ENCODE results near the gene SMYD3. TPM values are rescaled to one million over a fixed set of nuclear protein-coding genes. Genes with fewer than 3 reads are reported as not detected.

The SMYD3 gene
- total RNA-seq, 3 donors from 2014 or later (not counting 1 experiment from before 2014, with no cell fraction given) = 43.6 to 48.0 (median 46.1) TPM

DNA sequence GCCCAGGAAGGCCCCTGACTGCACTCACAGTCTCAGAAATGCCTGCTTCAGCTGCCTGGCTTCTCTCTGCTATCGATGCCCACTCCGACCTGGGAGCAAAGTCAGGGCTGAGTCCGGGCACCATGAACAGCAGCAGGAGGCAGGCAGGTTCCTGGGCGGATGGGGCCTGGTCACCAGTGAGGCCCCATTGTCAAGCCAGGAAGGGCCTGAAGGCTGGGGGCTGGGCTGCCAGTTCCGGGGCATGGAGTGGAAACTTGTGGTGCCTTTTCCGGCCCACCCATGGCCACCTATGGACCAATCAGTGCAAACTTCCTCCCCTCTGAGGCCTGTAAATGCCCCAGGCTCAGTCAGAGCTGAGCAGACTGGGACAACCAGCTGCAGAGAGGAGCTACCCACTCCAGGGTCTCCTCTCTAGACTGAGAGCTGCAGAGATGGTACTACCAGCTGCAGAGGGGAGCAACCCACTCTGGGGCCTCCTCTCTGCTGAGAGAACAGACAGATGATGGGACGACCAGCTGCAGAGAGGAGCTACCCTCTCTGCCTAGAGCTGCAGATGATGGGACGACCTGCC lies 286.5 kb downstream of the SMYD3 start:
- no peaks in the 10 kb centered on the region for H3K9me3 Mint-ChIP-seq
- no peaks in the 10 kb centered on the region for H3K27me3 ChIP-seq (ENCODE audit: control insufficient read depth, insufficient read depth, low read length)
- no peaks in the 10 kb centered on the region for H3K4me1 ChIP-seq (ENCODE audit: control insufficient read depth, insufficient read depth, low read length)
- H3K4me3 ChIP-seq (ENCODE audit: low read length) = no peak overlapping the region
- no peak overlapping the region for H3K4me3 Mint-ChIP-seq
- DNase-seq = no peak
- H3K9me3 ChIP-seq (ENCODE audit: control insufficient read depth, insufficient read depth, low read length) = peaks cover 3% of the 10 kb centered on the region
- H3K27ac ChIP-seq (ENCODE audit: low read length) = no peak overlapping the region
- peaks cover 11 to 13% of the 10 kb centered on the region in 2 donors for H3K4me1 Mint-ChIP-seq
- H3K27me3 Mint-ChIP-seq (ENCODE audit: low read depth in 2 of 2) = no peaks in the 10 kb centered on the region
- no peaks in the 10 kb centered on the region for H3K36me3 ChIP-seq (ENCODE audit: control insufficient read depth, insufficient read depth, low read length)
- no peaks in the 10 kb centered on the region for H3K36me3 Mint-ChIP-seq
- TF ChIP-seq, protein P1, sequence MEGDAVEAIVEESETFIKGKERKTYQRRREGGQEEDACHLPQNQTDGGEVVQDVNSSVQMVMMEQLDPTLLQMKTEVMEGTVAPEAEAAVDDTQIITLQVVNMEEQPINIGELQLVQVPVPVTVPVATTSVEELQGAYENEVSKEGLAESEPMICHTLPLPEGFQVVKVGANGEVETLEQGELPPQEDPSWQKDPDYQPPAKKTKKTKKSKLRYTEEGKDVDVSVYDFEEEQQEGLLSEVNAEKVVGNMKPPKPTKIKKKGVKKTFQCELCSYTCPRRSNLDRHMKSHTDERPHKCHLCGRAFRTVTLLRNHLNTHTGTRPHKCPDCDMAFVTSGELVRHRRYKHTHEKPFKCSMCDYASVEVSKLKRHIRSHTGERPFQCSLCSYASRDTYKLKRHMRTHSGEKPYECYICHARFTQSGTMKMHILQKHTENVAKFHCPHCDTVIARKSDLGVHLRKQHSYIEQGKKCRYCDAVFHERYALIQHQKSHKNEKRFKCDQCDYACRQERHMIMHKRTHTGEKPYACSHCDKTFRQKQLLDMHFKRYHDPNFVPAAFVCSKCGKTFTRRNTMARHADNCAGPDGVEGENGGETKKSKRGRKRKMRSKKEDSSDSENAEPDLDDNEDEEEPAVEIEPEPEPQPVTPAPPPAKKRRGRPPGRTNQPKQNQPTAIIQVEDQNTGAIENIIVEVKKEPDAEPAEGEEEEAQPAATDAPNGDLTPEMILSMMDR (IDR thresholded peaks at IDR 0.05) = no peak
- no peak overlapping the region for H3K27ac Mint-ChIP-seq
- intact Hi-C loops (cut with micrococcal nuclease) = no loop called here
- 95% methylated on average over 8 of the region's 8 CpGs for WGBS (ENCODE audit: insufficient coverage)
- no peak for ATAC-seq

DNA sequence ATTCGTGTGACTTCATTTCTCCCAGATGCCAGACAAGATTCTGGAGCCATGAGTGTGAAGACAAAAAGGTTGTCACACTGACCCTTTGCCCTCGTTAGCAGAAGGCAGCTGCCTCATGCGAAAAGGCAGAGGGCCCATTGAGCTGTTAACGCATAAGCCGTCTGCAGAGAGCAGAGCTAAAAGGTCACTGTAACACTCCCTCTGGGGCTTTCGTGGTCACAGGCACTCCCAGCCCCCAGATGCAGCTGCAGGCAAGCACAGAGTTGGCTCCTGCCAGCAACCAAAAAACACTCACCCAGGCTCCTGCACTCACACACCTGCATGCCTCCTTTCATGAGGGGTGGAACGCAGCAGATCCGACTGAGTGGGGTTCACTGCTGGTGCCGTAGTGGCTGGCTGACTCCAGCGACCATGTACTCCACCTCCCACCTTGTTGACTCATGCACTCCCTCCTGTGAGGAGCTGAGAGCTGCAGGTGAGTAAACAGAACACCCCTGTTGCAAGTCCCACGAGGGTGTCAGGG lies 287.5 kb downstream of the SMYD3 start:
- Mint-ChIP-seq H3K27me3 (ENCODE audit: low read depth in 2 of 2) (no peaks in the 10 kb centered on the region), H3K4me1 (peaks cover 21 to 23% of the 10 kb centered on the region in 2 donors), H3K36me3 (no peaks in the 10 kb centered on the region), H3K9me3 (no peaks in the 10 kb centered on the region), H3K27ac (no peak overlapping the region), H3K4me3 (no peak overlapping the region)
- intact Hi-C loops (cut with micrococcal nuclease) = no loop called here
- no peak overlapping the region for H3K4me3 ChIP-seq (ENCODE audit: low read length)
- TF ChIP-seq, protein P1 (IDR thresholded peaks at IDR 0.05) = no peak
- 92% methylated on average over 11 of the region's 11 CpGs for WGBS (ENCODE audit: insufficient coverage)
- H3K9me3 ChIP-seq (ENCODE audit: control insufficient read depth, insufficient read depth, low read length) = peaks cover 3% of the 10 kb centered on the region
- ATAC-seq (no peak), DNase-seq (no peak)
- no peaks in the 10 kb centered on the region for H3K36me3 ChIP-seq (ENCODE audit: control insufficient read depth, insufficient read depth, low read length)
- H3K27ac ChIP-seq (ENCODE audit: low read length) = no peak overlapping the region
- no peaks in the 10 kb centered on the region for H3K27me3 ChIP-seq (ENCODE audit: control insufficient read depth, insufficient read depth, low read length)
- no peaks in the 10 kb centered on the region for H3K4me1 ChIP-seq (ENCODE audit: control insufficient read depth, insufficient read depth, low read length)

DNA sequence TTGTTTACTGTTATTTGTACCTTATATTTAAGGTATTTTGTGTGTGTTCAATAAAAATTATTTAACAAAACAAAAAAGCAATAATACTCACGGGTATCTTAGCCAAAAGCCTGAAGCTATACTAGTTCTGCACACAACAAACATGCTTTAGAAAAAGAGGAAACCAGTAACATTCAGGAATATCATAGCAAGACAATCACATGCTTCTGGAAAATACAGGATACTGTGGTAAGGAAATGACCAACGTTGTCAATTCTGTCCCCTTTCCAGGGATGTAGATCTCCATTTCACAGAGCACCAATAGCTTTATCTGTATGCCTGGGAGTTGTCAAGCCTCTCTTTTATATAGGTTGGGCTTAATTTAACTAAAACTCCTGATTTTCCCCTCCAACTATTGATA lies 288.4 kb downstream of the SMYD3 start:
- no peaks in the 10 kb centered on the region for H3K27me3 Mint-ChIP-seq (ENCODE audit: low read depth in 2 of 2)
- ATAC-seq = no peak
- H3K4me3 Mint-ChIP-seq = no peak overlapping the region
- H3K36me3 Mint-ChIP-seq = no peaks in the 10 kb centered on the region
- Histone ChIP-seq H3K4me3 (ENCODE audit: low read length) (no peak overlapping the region), H3K27me3 (ENCODE audit: control insufficient read depth, insufficient read depth, low read length) (no peaks in the 10 kb centered on the region), H3K9me3 (ENCODE audit: control insufficient read depth, insufficient read depth, low read length) (peaks cover 3% of the 10 kb centered on the region), H3K27ac (ENCODE audit: low read length) (no peak overlapping the region), H3K4me1 (ENCODE audit: control insufficient read depth, insufficient read depth, low read length) (no peaks in the 10 kb centered on the region), H3K36me3 (ENCODE audit: control insufficient read depth, insufficient read depth, low read length) (no peaks in the 10 kb centered on the region)
- intact Hi-C loops (cut with micrococcal nuclease) = no loop called here
- no peak overlapping the region for H3K27ac Mint-ChIP-seq
- peaks cover 24 to 32% of the 10 kb centered on the region in 2 donors for H3K4me1 Mint-ChIP-seq
- DNase-seq = no peak
- 20% methylated on average over 2 of the region's 2 CpGs for WGBS (ENCODE audit: insufficient coverage)
- H3K9me3 Mint-ChIP-seq = no peaks in the 10 kb centered on the region
- TF ChIP-seq, protein P1 (IDR thresholded peaks at IDR 0.05) = no peak

DNA sequence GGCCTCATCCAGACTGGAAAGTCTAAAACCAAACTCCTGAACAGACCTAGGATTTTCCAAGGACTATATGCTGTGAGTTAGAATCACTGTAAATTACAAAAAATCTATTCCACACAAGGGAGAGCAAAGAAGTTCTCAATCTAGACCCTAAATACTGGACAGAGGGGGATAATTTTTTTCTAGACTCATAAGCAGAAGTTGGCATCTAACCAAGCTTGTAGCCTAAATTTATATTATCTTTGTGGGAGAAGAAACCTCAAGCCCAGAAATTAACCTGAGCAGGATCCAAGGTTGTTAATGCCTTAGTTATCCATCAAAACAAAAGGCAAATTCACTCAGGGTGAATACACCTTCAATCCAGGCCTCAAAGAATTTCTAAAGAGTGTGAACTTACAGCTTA lies 290.2 kb downstream of the SMYD3 start:
- DNase-seq = no peak

More for the DNA sequence above, 290.2 kb downstream of the SMYD3 start:
- Mint-ChIP-seq H3K27ac (no peak overlapping the region), H3K27me3 (ENCODE audit: low read depth in 2 of 2) (no peaks in the 10 kb centered on the region), H3K36me3 (no peaks in the 10 kb centered on the region), H3K4me3 (no peak overlapping the region), H3K9me3 (no peaks in the 10 kb centered on the region), H3K4me1 (peaks cover 20 to 25% of the 10 kb centered on the region in 2 donors)
- H3K4me3 ChIP-seq (ENCODE audit: low read length) = no peak overlapping the region
- H3K4me1 ChIP-seq (ENCODE audit: control insufficient read depth, insufficient read depth, low read length) = no peaks in the 10 kb centered on the region
- TF ChIP-seq, protein P1 (IDR thresholded peaks at IDR 0.05) = no peak
- intact Hi-C loops (cut with micrococcal nuclease) = no loop called here
- H3K9me3 ChIP-seq (ENCODE audit: control insufficient read depth, insufficient read depth, low read length) = peaks cover 3% of the 10 kb centered on the region
- H3K36me3 ChIP-seq (ENCODE audit: control insufficient read depth, insufficient read depth, low read length) = no peaks in the 10 kb centered on the region
- no peak overlapping the region for H3K27ac ChIP-seq (ENCODE audit: low read length)
- no peaks in the 10 kb centered on the region for H3K27me3 ChIP-seq (ENCODE audit: control insufficient read depth, insufficient read depth, low read length)
- no peak for ATAC-seq

All from natural killer cell (primary cell).